IPS-18c (cell line): ENCODE results near the gene PLXNA2.

Source experiments
- H3K4me3 ChIP-seq: 2 replicates; pipeline ENCODE4 v1.7.0; 2013; ENCODE audit warnings: low read depth, mild to moderate bottlenecking, low read length, moderate library complexity; ENCODE audit not compliant: insufficient read depth
- H3K9me3 ChIP-seq: one replicate; pipeline ENCODE4 v1.6.1; 2013; ENCODE audit warnings: mild to moderate bottlenecking, low read length, moderate library complexity; ENCODE audit not compliant: control insufficient read depth, insufficient read depth

PLXNA2 gene

DNA sequence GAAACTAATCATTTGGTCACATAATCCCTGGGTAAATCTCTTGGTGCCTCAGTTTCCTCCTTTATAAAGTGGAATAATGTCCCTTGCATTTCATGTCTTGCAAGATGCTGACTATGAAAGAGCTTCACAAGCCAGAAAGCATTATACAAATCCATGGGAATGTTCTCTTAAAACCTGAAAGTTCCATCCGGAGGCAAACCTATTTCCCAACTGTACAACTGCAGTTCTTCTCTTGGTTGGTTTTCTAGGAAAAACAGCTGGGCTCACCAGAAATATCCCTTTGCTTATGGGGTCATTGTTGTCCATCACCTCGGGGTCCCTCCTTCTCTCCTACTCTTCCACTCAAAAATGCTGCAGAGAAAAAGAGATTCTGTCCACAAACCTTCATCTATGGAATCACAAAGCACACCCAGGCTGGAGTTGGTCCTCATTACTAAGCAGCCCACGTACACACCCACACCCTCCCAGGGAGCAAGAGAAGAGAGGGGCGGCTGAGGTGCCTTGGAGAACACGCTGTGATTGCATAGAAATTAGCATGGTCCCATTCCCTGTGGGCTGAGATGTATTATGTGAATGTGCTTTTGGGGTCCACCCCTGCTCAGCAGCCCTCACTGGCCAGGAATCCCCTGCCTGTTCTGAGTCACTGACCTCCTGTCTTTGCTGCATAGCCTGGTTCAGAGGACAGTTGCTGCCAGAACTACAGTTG, 5.0 kb upstream of the PLXNA2 start:
- H3K9me3 ChIP-seq: peaks cover 2% of the 10 kb centered on the region
- H3K4me3 ChIP-seq: no peak overlapping the region

DNA sequence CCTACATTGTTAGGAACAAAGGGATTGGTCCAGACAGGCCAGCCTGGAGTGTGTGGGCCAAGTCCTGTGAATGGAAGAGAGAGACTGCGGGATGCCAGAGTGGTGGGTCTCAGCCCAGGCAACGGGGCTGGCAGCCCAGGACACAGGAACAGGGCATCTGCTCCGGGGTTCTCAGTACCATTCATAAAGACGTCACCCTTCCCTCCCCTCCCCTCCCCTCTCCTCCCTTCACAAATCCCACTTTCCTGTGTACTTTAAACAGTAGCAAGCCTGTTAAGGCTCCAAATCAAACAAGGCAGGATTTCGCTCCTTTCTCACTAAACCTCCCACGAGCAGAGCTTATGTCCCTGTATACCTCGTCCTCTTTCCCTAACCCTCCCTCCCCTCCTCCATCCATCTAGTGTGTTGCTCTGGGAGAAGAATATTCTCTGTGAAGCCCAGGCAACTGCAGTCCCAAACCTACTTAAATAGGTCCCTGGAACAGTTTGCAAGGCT, 4.2 kb upstream of the PLXNA2 start:
- H3K9me3 ChIP-seq: peaks cover 5% of the 10 kb centered on the region
- H3K4me3 ChIP-seq: no peak overlapping the region

- Histone ChIP-seq H3K9me3 (peaks cover 5% of the 10 kb centered on the region), H3K4me3 (no peak overlapping the region)
Measured at GRCh38 chr1:208247696-208248095, 3.5 kb upstream of the PLXNA2 start.

DNA sequence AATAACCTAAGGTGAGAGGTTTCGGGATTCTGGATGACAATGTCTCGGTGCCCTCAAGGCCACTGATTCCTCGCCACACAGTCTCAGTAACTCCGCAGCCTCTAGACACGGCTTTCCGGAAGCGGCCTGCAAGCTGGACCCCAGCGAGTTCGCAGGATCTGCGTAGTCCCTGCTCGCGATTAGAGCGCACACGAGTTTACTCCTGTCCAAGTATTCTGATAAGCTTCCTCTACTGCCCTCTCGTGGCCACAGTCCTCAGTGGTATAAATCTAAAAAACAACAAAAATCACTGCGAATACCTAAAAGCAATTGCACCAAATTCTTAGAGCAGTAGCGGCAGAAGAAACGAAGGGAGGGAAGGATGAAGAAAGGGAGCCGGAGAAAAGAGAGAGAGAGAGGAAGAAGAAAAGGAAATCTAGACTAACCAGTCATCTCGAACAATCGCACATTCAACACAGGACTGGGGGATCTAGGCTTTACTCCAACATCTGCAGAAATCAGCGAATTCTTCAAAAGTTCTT, 1.1 kb upstream of the PLXNA2 start:
- peak overlapping the region; percentile 59; the same call in 1 of the 2 replicates for H3K4me3 ChIP-seq
- peaks cover 7% of the 10 kb centered on the region for H3K9me3 ChIP-seq

DNA sequence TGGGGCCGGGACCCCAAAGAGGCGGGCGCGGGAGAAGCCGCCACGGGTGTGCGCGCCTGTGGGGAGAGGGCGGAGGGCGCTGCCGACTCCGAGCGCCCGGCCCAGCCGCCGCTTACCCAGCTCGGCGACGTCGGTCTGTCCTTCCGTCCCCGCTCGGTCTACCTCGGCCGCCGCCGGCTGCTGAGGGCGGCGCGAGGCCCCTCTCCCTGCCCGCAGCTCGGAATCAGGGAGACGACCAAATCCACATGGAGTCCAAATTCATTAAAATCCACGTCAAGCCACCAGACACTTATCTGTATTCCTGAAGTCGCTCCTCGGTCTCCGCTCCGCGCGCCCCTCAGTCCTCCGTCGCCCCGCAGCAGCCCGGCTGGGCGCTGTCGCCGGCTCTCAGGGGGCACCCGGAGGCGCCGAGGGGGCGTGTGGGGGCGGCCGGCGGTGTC, 637 bp downstream of the PLXNA2 start:
- peak overlapping the region; percentile 62 for H3K4me3 ChIP-seq

DNA sequence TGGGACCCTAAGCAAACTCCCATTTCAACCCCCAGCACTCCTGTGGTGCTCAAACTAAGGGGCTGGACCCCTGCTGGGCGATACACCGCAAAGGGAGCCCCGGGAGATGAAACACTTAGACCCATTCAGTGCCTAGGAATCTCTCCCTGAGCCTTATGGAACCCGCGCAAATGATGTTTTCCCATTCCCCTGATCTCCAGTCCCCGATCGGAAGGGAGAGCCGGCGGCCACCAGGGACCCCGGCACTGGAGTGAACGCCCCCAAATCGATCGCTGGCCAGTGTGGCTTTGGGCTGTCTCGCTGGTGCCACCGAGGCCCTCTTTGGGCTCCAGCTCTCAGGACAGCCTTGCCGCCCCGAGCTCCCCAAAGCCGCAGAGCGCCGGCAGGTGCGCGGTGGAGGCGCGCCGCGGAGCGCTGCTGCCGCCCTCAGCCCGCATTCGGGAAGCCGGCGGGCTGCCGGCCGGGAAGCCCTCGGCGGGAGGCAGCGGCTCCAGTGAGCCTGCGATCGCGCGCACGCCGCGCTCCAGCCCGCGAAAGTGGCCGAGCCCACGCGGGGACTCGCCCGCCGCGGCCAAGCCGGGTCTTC, 1.1 kb downstream of the PLXNA2 start:
- Histone ChIP-seq H3K4me3 (peak overlapping the region; percentile 62), H3K9me3 (peaks cover 5% of the 10 kb centered on the region)

More for the DNA sequence above, 637 bp downstream of the PLXNA2 start:
- peaks cover 7% of the 10 kb centered on the region for H3K9me3 ChIP-seq

- Histone ChIP-seq H3K9me3 (peaks cover 5% of the 10 kb centered on the region), H3K4me3 (no peak overlapping the region)
Measured at GRCh38 chr1:208242146-208242545, 2.0 kb downstream of the PLXNA2 start.

GRCh38 chr1:208241512-208241911, 2.7 kb downstream of the PLXNA2 start:
- H3K9me3 ChIP-seq: peaks cover 5% of the 10 kb centered on the region
- no peak overlapping the region for H3K4me3 ChIP-seq

GRCh38 chr1:208240662-208241355, 3.4 kb downstream of the PLXNA2 start:
- Histone ChIP-seq H3K4me3 (no peak overlapping the region), H3K9me3 (peaks cover 5% of the 10 kb centered on the region)

DNA sequence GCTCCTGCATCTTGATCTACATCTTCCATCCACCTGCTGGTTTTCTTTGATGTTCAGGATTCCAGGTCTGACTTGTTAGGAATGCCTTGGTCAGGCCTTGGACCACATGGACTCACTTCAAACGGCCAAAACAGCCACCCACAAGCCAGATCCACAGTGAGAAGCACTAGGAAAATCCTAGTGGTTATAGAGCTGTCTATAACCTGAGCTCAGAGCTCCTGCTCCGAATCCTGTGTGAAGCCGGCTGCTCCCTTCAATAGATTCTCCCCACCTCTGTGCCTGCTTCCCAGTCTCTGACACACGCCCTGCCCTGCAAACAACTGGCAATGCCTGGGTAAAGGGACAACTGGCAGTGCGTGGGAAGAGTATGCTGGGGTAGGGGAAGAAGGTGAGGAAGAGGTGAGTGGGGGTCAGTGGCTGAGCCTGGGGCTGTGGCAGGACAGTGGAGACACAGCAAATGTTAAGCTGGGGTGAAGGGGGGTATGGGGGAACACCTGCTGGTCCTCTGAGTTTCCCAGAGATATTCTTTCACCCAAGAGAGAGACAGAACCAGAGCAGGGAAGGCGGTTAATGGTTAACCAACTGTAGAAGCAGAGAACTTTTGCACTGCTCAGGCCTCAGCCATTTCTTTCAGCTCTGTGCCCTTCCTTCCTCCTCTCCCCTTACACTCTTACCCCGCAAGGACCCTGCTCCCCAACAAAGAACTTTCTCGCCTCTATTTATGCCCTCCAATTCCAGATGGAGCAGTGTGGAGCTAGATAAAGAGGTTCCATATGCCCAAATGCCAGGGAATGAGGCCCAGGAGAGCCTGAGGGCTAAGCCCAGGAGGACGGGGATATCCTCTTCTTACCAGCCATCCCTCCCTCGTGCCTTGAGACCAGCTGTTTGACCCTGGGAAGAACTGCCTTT, 4.5 kb downstream of the PLXNA2 start:
- H3K4me3 ChIP-seq: no peak overlapping the region
- peaks cover 5% of the 10 kb centered on the region for H3K9me3 ChIP-seq

GRCh38 chr1:208238710-208239472, 5.3 kb downstream of the PLXNA2 start:
- no peak overlapping the region for H3K4me3 ChIP-seq

DNA sequence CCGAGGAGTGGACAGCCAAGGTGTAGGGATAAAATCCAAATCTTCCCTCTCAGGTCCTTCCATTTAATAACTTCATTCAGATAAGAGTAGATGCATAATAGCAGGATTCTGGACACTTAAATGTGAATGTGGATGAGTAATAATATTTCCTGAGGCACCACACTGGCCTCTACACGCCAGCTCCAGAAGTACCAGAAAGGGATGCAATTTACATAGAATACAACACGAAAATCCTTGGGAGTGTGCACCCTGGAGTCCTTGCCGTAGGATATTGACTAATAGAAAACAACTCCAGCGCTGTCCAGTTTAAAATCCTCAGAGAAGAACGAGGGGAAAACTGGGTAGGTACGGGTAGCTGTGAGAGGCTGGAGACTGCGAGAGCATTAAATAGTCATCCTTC, 6.9 kb downstream of the PLXNA2 start:
- H3K9me3 ChIP-seq: peaks cover 2% of the 10 kb centered on the region
- no peak overlapping the region for H3K4me3 ChIP-seq

More at GRCh38 chr1:208238710-208239472, 5.3 kb downstream of the PLXNA2 start:
- H3K9me3 ChIP-seq: peaks cover 4% of the 10 kb centered on the region

GRCh38 chr1:208235982-208236761, 8.0 kb downstream of the PLXNA2 start:
- no peak overlapping the region for H3K4me3 ChIP-seq
- no peaks in the 10 kb centered on the region for H3K9me3 ChIP-seq

DNA sequence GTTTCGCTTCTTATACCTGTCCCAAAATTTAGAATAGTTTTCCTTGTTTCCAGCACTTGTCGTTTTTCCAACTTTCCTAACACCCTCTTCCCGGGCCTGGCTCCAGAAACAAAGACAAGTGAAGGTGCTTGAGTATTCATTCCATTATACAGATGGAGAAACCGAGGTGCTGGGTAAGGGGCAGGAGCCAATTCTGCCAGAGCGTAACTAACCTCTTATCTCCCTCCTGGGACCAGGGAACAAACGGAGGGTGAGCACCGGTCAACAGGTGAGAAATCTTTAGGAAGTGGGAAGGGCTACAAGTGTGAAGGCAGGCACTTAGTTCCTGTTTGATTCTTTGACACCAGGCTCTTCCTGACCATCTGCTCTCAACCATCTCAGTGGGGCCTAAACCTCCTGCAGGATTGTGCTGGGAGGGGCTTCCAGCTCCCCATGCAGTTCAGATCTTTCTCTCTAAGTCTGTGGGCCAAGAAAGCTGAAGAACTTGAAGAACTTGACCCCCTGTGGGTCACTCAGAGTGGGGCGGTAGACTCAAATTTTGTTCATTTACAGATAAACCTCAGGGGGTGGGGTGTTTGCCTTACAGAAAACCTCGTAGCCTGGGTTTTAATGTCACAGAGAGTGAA, 8.7 kb downstream of the PLXNA2 start:
- no peaks in the 10 kb centered on the region for H3K9me3 ChIP-seq
- H3K4me3 ChIP-seq: no peak overlapping the region

- no peaks in the 10 kb centered on the region for H3K9me3 ChIP-seq
- no peak overlapping the region for H3K4me3 ChIP-seq
Measured at GRCh38 chr1:208234721-208235120, 9.5 kb downstream of the PLXNA2 start.
